Kidney (tissue), 14 donors: ENCODE measurements around the gene TOMM34. TPM values are rescaled to one million over a fixed set of nuclear protein-coding genes. Genes with fewer than 3 reads are reported as not detected.

Experiments used
- DNase-seq, 5 donors: peaks; one replicate each; pipeline ENCODE4 v3.0.0-alpha.2; 2013 to 2020
- FAIRE-seq: peaks from 2 replicates; lab custom pipeline; 2012; peaks lifted over from hg19 to GRCh38; lab: Jason Lieb, UNC
- H3K27ac ChIP-seq, 2 donors: one replicate each; pipeline ENCODE4 v1.7.0; 2013; ENCODE audit warnings: low read depth in 2 of 2, low read length in 2 of 2, inconsistent platforms in 1 of 2
- H3K27me3 ChIP-seq: one replicate; pipeline ENCODE4 v1.7.1; 2013; ENCODE audit warnings: low read length, inconsistent platforms; ENCODE audit not compliant: control insufficient read depth, insufficient read depth
- H3K36me3 ChIP-seq, 3 donors: one replicate each; pipeline versions ENCODE4 v1.7.0 to v1.7.1; 2013; ENCODE audit warnings: low read length in 3 of 3, control low read depth in 1 of 3, inconsistent platforms in 1 of 3; ENCODE audit not compliant: insufficient read depth in 3 of 3, control insufficient read depth in 2 of 3
- H3K4me1 ChIP-seq, 3 donors: one replicate each; pipeline versions ENCODE4 v1.7.0 to v1.7.1; 2013; ENCODE audit warnings: low read length in 3 of 3, inconsistent platforms in 1 of 3, low read depth in 1 of 3; ENCODE audit not compliant: control insufficient read depth in 2 of 3, insufficient read depth in 2 of 3
- H3K4me3 ChIP-seq, 3 donors: one replicate each; pipeline versions ENCODE4 v1.7.0 to v1.8.1; 2013; ENCODE audit warnings: low read length in 3 of 3, control low read depth in 1 of 3, inconsistent platforms in 1 of 3
- H3K9ac ChIP-seq, 3 donors: one replicate each; pipeline versions ENCODE4 v1.7.0 to v1.7.1; 2013; ENCODE audit warnings: low read length in 3 of 3, control low read depth in 1 of 3, inconsistent platforms in 1 of 3
- H3K9me3 ChIP-seq, 3 donors: one replicate each; pipeline versions ENCODE4 v1.7.0 to v1.7.1; 2013; ENCODE audit warnings: low read length in 3 of 3, control low read depth in 1 of 3, inconsistent platforms in 1 of 3; ENCODE audit not compliant: control insufficient read depth in 2 of 3, insufficient read depth in 1 of 3
- intact Hi-C: fragments of 100-400 bp; cut with DNase I; formaldehyde crosslinking; loops from one replicate; pipeline ENCODE4 v1.11.1; 2022
- polyA plus RNA-seq: library from polyadenylated mRNA; stranded (reverse); fragments of 350-450 nt; fragmentation: Illumina TruSeq; extraction: RNeasy Lipid Tissue Mini Kit (QIAGEN cat#74804); gene quantifications from one replicate; pipeline ENCODE4 v1.2.3, GENCODE V29; 2014; ENCODE audit warnings: low read depth, low replicate concordance; ENCODE audit not compliant: insufficient read depth
- total RNA-seq: library from RNA; stranded (reverse); fragmentation: NEBNext Ultra II Directional; extraction: Animal tissue kit (Norgen Biotek cat#: 25700); gene quantifications from one replicate; pipeline ENCODE4 v1.2.1, GENCODE V29; 2021
- TF ChIP-seq, protein P1 (sequence below): IDR thresholded peaks from 3 replicates; pipeline ENCODE4 v1.5.1; 2012; ENCODE audit warnings: mild to moderate bottlenecking, moderate library complexity, borderline replicate concordance; ENCODE audit not compliant: insufficient read depth; ENCODE audit errors: extremely low read depth
- donor health status: control.
- donor health status: control.
- donor health status: control.
- donor health status: control.
- donor health status: control.
- donor health status: DM: yes; HTN: yes; CAD: no.
- donor health status: Normal renal cell carcinoma (clear cell type).

TOMM34 gene
- total and polyA plus RNA-seq, 2 donors from 2014 or later = 18.8 to 39.6 TPM

DNA sequence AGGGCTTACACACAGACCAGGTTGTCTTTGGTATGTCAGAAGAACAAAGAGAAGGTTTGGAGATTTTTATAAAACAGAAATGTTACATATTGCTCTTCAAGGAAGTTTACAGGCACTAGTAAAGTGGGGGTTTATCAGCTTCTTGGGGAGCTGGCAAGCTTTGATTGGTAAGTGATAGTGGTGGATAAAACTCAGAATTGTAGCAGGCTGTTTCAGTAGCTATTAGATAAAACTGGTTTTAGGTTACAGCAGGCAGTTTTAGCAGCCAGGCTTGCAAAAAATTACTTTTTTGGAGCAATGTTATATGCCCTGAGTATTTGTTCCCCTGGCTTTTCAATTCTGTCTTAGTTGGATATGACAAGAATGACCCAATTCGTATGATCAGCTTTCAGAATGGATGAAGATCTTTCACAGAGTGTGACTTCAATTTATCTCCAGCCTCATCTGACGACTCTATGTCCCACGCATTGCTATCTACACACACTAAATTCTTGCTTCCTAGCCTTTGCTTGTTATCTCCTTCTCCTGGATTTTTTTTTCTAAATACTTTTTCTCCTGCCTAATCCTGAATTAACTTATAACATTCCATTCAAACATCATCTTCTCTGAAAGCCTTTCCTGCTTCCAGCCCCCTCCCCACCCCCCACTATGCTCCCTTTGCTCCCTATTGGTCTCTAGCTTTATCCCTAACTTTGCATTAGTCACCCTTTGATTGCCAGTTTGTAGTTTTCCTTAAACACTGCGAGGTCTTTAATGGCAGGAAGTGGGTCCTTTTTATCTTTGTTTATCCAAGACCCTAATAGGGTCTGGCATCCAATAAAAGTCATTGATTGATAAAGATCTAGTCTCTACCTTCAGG is 1.0 kb upstream of the TOMM34 start:
- Histone ChIP-seq H3K27me3 (no peaks in the 10 kb centered on the region), H3K4me1 (peaks cover 0 to 15% (median 14%) of the 10 kb centered on the region in 3 donors), H3K9me3 (no peaks in the 10 kb centered on the region), H3K9ac (no peak overlapping the region), H3K4me3 (no peak overlapping the region), H3K27ac (no peak overlapping the region), H3K36me3 (no peaks in the 10 kb centered on the region)
- DNase-seq = no peak
- TF ChIP-seq, protein P1, sequence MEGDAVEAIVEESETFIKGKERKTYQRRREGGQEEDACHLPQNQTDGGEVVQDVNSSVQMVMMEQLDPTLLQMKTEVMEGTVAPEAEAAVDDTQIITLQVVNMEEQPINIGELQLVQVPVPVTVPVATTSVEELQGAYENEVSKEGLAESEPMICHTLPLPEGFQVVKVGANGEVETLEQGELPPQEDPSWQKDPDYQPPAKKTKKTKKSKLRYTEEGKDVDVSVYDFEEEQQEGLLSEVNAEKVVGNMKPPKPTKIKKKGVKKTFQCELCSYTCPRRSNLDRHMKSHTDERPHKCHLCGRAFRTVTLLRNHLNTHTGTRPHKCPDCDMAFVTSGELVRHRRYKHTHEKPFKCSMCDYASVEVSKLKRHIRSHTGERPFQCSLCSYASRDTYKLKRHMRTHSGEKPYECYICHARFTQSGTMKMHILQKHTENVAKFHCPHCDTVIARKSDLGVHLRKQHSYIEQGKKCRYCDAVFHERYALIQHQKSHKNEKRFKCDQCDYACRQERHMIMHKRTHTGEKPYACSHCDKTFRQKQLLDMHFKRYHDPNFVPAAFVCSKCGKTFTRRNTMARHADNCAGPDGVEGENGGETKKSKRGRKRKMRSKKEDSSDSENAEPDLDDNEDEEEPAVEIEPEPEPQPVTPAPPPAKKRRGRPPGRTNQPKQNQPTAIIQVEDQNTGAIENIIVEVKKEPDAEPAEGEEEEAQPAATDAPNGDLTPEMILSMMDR = no peak
- no peak for FAIRE-seq
- intact Hi-C loops = no loop called here

DNA sequence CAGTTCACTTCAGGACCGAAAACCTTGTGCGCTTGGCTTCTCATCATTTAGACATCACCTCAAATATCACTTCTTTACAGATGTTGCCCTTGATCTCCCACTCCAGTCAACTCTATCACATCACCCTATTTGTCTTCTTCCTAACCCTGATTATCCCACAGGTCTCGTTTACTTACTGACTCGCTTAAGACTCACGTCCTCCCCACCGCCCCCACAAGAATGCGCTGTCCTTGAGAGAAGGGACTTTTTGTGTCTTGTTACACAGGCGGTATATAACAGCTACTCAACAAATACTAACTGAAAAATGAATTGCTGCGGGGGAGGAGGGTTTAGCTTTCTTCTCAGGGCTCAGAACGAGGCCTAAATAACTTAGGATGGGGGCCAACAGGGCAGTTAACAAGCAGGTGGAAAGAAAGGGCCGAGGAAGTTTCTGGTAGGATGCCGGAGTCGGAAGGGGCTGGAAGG is 527 bp downstream of the TOMM34 start:
- Histone ChIP-seq H3K4me3 (peak overlapping the region; percentile 72 to 84 (median 73)), H3K4me1 (peaks cover 0 to 15% (median 14%) of the 10 kb centered on the region in 3 donors), H3K9me3 (no peaks in the 10 kb centered on the region), H3K27me3 (no peaks in the 10 kb centered on the region), H3K9ac (peak overlapping the region in 2 of 3 donors; percentile 35 to 55), H3K36me3 (peaks cover under 1 to 15% (median 10%) of the 10 kb centered on the region in 3 donors), H3K27ac (peak overlapping the region; percentile 71 to 77)
- intact Hi-C loops = no loop called here
- peak in 3 of 5 donors; percentile 38 to 74 (median 70) for DNase-seq
- TF ChIP-seq, protein P1 = no peak
- no peak for FAIRE-seq

DNA sequence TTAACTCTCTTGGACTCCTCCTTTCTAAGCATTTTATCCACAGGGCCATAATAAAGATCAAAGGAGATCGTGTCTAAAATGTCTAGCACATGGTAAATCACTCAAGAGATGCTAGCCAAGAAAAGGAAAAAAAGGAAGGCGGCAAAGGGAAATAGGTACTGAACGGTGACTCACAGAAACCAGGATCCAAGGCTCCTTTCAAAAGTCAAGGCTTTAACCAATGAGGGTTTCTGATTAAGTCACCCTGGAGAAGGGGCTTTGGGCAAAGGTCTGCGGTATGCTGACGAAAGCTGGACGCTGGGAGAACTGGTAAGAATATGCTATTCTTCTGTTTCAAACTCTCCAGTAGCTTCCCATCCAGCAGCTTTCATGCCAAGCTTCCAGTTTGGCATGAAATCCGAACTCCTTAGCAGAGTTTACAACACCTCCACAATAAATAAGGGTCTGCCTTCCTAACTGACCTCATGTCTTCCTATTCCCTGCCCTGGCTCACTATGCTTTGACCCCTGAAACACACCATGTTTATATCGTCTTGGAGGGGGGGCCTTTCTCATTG is 1.0 kb downstream of the TOMM34 start:
- Histone ChIP-seq H3K4me3 (peak overlapping the region; percentile 72 to 84 (median 73)), H3K9me3 (no peaks in the 10 kb centered on the region), H3K9ac (peak overlapping the region in 2 of 3 donors; percentile 35 to 55), H3K4me1 (peaks cover 0 to 15% (median 14%) of the 10 kb centered on the region in 3 donors), H3K27ac (peak overlapping the region in 1 of 2 donors; percentile 39), H3K27me3 (no peaks in the 10 kb centered on the region), H3K36me3 (peaks cover 6 to 20% (median 15%) of the 10 kb centered on the region in 3 donors)
- TF ChIP-seq, protein P1 = no peak
- intact Hi-C loops = no loop called here
- FAIRE-seq = no peak
- DNase-seq = peak in 2 of 5 donors; percentile 30 to 31
